Suprapubic skin (tissue), 4 donors: ENCODE measurements around the gene ZNF423.

Experiments
- POLR2A ChIP-seq, 2 donors: fragments of 450-650 bp; IDR thresholded peaks; one replicate each; pipeline ENCODE4 v1.6.1; 2017; ENCODE audit warnings: antibody characterized with exemption in 2 of 2, mild to moderate bottlenecking in 2 of 2, moderate library complexity in 2 of 2
- POLR2AphosphoS5 ChIP-seq, 3 donors: sonication (generic); formaldehyde crosslinking; IDR thresholded peaks; one replicate each; pipeline ENCODE4 v1.6.1; 2017; ENCODE audit warnings: antibody characterized with exemption in 3 of 3
- TF ChIP-seq, protein P1 (sequence below), 2 donors: fragments of 200-600 bp in 1 of 2; fragments of 450-650 bp in 1 of 2; sonication (generic) in 1 of 2; IDR thresholded peaks; one replicate each; pipeline ENCODE4 v1.5.1; 2016 to 2019; ENCODE audit warnings: antibody characterized with exemption in 2 of 2, mild to moderate bottlenecking in 1 of 2, moderate library complexity in 1 of 2

DNA sequence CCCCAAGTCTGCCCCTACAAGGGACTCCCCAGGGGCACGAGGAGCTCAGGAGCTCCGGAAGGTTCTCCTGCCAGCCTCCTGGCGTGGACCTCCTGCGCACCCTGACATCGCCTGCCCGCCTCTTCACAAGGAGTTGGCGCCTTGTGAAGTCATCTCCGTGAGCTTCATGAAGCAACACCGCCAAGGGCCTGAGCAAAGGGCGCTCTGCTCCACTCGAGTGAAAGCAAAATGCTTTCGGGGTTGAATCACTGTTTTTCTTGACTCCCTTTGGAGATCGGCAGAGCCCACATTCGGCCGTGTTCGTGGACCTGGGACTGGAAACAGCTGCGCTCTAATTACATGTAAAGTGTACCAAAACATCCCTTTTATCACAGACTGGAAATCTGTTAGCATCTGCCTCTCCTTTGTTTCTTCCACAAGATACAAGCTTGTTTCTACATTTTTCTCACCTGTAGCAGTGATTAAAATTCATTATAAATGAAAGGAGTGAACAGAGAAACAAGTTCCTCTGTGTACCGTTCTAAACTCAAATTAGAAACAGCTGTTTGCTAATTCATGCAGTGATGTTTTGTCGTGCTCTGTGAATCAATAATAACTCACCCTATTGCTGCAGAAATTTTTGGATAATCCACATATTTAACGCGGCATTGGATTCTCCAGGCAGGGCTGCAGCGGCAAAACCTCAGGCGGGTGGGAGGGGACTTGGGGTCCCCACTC lies 203.3 kb downstream of the ZNF423 start:
- TF ChIP-seq POLR2A (IDR thresholded peaks at IDR 0.05): no peak
- TF ChIP-seq, protein P1, sequence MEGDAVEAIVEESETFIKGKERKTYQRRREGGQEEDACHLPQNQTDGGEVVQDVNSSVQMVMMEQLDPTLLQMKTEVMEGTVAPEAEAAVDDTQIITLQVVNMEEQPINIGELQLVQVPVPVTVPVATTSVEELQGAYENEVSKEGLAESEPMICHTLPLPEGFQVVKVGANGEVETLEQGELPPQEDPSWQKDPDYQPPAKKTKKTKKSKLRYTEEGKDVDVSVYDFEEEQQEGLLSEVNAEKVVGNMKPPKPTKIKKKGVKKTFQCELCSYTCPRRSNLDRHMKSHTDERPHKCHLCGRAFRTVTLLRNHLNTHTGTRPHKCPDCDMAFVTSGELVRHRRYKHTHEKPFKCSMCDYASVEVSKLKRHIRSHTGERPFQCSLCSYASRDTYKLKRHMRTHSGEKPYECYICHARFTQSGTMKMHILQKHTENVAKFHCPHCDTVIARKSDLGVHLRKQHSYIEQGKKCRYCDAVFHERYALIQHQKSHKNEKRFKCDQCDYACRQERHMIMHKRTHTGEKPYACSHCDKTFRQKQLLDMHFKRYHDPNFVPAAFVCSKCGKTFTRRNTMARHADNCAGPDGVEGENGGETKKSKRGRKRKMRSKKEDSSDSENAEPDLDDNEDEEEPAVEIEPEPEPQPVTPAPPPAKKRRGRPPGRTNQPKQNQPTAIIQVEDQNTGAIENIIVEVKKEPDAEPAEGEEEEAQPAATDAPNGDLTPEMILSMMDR (IDR thresholded peaks at IDR 0.05): no peak
- no peak for TF ChIP-seq POLR2AphosphoS5 (IDR thresholded peaks at IDR 0.05)
